CD4-positive, alpha-beta T cell (primary cell): ENCODE data around the gene SLC4A1. TPM values are rescaled to one million over a fixed set of nuclear protein-coding genes. Genes with fewer than 3 reads are reported as not detected.

Source experiments
- ATAC-seq: fragments of 200-7000 bp; cut with Tn5 transposase; one replicate; pipeline ENCODE4 v1.10.0; 2022; ENCODE audit warnings: mild to moderate bottlenecking; ENCODE audit not compliant: poor library complexity
- CTCF ChIA-PET: fragments of 350-600 bp; sonication (Branson Sonifier 250); formaldehyde crosslinking; loops from one replicate; lab custom pipeline; 2021; ENCODE audit warnings: antibody characterized with exemption, inconsistent platforms; lab: Charles Lee
- POLR2A ChIA-PET: fragments of 350-600 bp; sonication (Branson Sonifier 250); formaldehyde crosslinking; loops from one replicate; lab custom pipeline; 2021; ENCODE audit warnings: antibody characterized with exemption, inconsistent platforms; lab: Charles Lee
- DNase-seq, 14 experiments: peaks; one replicate each; pipeline ENCODE4 v3.0.0-alpha.2; 2013 to 2020; ENCODE audit warnings: mixed read lengths in 2 of 14
- H3K27ac ChIP-seq, 2 donors: one replicate each; pipeline versions ENCODE4 v1.5.1 to v1.7.0; 2013; ENCODE audit warnings: low read length in 2 of 2, low read depth in 1 of 2, mild to moderate bottlenecking in 1 of 2
- H3K27me3 ChIP-seq, 2 experiments: 1 replicate in 1 of 2; 2 replicates in 1 of 2; pipeline versions ENCODE4 v1.6.1 to v1.7.0; 2013; ENCODE audit warnings: low read length in 2 of 2, control low read depth in 1 of 2, mild to moderate bottlenecking in 1 of 2, moderate library complexity in 1 of 2; ENCODE audit not compliant: insufficient read depth in 2 of 2, control insufficient read depth in 1 of 2
- H3K36me3 ChIP-seq: one replicate; pipeline ENCODE4 v1.6.1; 2013; ENCODE audit warnings: low read length, control low read depth; ENCODE audit not compliant: insufficient read depth
- H3K4me1 ChIP-seq: one replicate; pipeline ENCODE4 v1.6.1; 2013; ENCODE audit warnings: low read length, control low read depth; ENCODE audit not compliant: insufficient read depth
- H3K4me3 ChIP-seq: one replicate; pipeline ENCODE4 v1.5.1; 2013; ENCODE audit warnings: mild to moderate bottlenecking, low read length, moderate library complexity
- H3K9me3 ChIP-seq, 2 experiments: 1 replicate in 1 of 2; 2 replicates in 1 of 2; pipeline versions ENCODE4 v1.6.1 to v1.7.0; 2013; ENCODE audit warnings: low read length in 2 of 2, mild to moderate bottlenecking in 2 of 2, control low read depth in 1 of 2, moderate library complexity in 1 of 2; ENCODE audit not compliant: control insufficient read depth in 1 of 2, insufficient read depth in 1 of 2
- H3K27ac Mint-ChIP-seq: one replicate; pipeline ENCODE4 v1.8.0; 2020; ENCODE audit warnings: mixed read lengths
- H3K27me3 Mint-ChIP-seq: one replicate; pipeline ENCODE4 v1.8.0; 2021; ENCODE audit warnings: mixed read lengths
- H3K36me3 Mint-ChIP-seq: one replicate; pipeline ENCODE4 v1.8.0; 2021; ENCODE audit warnings: low read depth, mixed read lengths
- H3K4me1 Mint-ChIP-seq: one replicate; pipeline ENCODE4 v1.8.0; 2021; ENCODE audit warnings: low read depth, mixed read lengths
- H3K4me3 Mint-ChIP-seq: one replicate; pipeline ENCODE4 v1.8.0; 2020; ENCODE audit warnings: mild to moderate bottlenecking, mixed read lengths
- H3K9me3 Mint-ChIP-seq: one replicate; pipeline ENCODE4 v1.8.0; 2020; ENCODE audit warnings: mixed read lengths
- intact Hi-C, 2 experiments: fragments of 100-400 bp; cut with DNase I in 1 of 2; cut with micrococcal nuclease in 1 of 2; formaldehyde crosslinking; loops; one replicate each; pipeline versions ENCODE4 v1.15.1 to v1.9.0; 2023 to 2025; cut with DNase I, micrococcal nuclease
- microRNA-seq: library from miRNA; unstranded; fragments of <30 nt; microRNA quantifications from one replicate; pipeline ENCODE4 v1.2.0, GENCODE V29; 2021; ENCODE audit warnings: borderline microRNAs expressed, borderline replicate concordance
- total RNA-seq, 174 experiments: library from RNA in 2 of 174; stranded (reverse) in 2 of 174; gene quantifications; one replicate each; pipeline ENCODE4 v1.2.3 and lab custom pipeline; 2021 to 2026
- TF ChIP-seq, protein P1 (sequence below): fragments of 200-600 bp; IDR thresholded peaks from one replicate; pipeline ENCODE4 v1.8.0; 2022; ENCODE audit warnings: antibody characterized with exemption, mild to moderate bottlenecking

The SLC4A1 gene
- total RNA-seq, 2 experiments from 2014 or later, result not detected

DNA sequence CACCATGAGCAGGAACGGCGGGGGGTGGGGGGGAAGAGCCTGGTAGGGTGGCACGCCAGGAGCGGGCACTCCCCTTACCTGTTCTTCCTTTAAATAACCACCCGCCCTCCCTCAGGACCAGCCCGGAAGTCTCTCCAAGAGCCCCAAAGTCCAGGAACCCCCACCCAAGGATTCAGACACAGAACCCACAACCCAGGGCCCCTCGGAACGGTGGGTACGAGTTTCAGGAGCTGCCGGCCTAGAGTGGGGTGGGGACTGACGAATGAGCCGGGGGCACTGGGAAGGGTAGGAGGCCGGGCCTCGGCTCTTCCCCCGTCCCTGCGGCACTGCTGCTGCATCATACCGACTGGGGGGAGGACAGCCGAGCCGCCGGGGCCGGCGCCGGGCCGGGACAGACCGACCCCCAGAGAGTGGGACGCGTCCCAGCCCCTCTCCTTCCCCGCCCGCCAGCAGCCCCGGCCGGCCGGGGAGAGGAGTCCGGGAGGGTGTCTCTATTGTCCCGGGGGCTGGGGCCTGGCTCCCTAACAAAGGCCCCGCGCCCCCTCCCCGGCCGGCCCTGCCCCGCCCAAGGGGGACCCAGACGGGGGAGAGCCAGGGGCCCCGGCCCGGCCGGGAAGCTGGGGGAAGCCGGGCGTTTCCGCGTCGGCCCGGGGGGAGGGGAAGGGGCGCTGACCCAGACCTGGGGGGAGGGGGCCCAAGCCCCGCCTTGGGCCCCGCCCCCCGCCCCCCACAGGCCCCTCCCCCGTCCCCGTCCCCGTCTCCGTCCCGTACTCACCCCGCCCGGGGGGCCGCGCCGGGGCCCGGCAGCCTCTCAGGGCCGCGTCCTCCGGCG, 69.0 kb downstream of the SLC4A1 start:
- CTCF ChIA-PET, result interaction anchor here (0.9 to 4.0 kb wide), 4 partner anchors 10 to 22 kb away, joined by 3 to 20 read pairs (median 4); no protein-coding TSS in a partner anchor
- DNase-seq, result peak in 13 of 14 experiments; percentile 21 to 82 (median 53)
- POLR2A ChIA-PET, result interaction anchor here (0.6 to 8.5 kb wide), 10 partner anchors 10 to 950 kb away, joined by 3 to 181 read pairs (median 8); partner anchors contain the start of genes GPATCH8, HDAC5, HEXIM1 and SLC25A39
- intact Hi-C loops, result loop anchor here (1.0 to 2.0 kb wide), 3 partner anchors 11 to 20 kb away; partner anchors contain the start of genes TMUB2 (in 1 of the 2) and UBTF (in 1 of the 2)
- Mint-ChIP-seq H3K27me3 (no peaks in the 10 kb centered on the region), H3K4me3 (peak overlapping the region; percentile 90), H3K27ac (peak overlapping the region; percentile 93), H3K9me3 (no peaks in the 10 kb centered on the region), H3K36me3 (peaks cover 56% of the 10 kb centered on the region), H3K4me1 (peaks cover 43% of the 10 kb centered on the region)
- peaks cover 38% of the 10 kb centered on the region for H3K4me1 ChIP-seq
- peaks cover 33% of the 10 kb centered on the region for H3K36me3 ChIP-seq
- H3K9me3 ChIP-seq, result no peaks in the 10 kb centered on the region
- peak overlapping the region; percentile 94 for H3K4me3 ChIP-seq
- H3K27me3 ChIP-seq, result no peaks in the 10 kb centered on the region
- peak; percentile 14 for ATAC-seq
- TF ChIP-seq, protein P1, sequence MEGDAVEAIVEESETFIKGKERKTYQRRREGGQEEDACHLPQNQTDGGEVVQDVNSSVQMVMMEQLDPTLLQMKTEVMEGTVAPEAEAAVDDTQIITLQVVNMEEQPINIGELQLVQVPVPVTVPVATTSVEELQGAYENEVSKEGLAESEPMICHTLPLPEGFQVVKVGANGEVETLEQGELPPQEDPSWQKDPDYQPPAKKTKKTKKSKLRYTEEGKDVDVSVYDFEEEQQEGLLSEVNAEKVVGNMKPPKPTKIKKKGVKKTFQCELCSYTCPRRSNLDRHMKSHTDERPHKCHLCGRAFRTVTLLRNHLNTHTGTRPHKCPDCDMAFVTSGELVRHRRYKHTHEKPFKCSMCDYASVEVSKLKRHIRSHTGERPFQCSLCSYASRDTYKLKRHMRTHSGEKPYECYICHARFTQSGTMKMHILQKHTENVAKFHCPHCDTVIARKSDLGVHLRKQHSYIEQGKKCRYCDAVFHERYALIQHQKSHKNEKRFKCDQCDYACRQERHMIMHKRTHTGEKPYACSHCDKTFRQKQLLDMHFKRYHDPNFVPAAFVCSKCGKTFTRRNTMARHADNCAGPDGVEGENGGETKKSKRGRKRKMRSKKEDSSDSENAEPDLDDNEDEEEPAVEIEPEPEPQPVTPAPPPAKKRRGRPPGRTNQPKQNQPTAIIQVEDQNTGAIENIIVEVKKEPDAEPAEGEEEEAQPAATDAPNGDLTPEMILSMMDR, result no peak
- H3K27ac ChIP-seq, result peak overlapping the region; percentile 83 to 87

Small RNA genes lying within 50 kb of the gene (microRNA-seq; reads per million reads assigned to microRNA genes)
- 0.81 reads per million for gene MIR6782

Other genes starting within 250 kb of the SLC4A1 start
- 10 to 100 TPM; 34.6 to 36.1 TPM for gene LSM12, start 201.5 kb downstream of the SLC4A1 start, total RNA-seq
- gene G6PC3, start 197.4 kb downstream of the SLC4A1 start, total RNA-seq, result 1 to 10 TPM; 5.6 to 5.8 TPM
- gene HDAC5, start 144.5 kb downstream of the SLC4A1 start, total RNA-seq, result 10 to 100 TPM; 92.0 to 92.5 TPM
- 1 to 10 TPM; 1.6 TPM for gene HROB, start 126.2 kb downstream of the SLC4A1 start, total RNA-seq
- under 1 TPM in 1 of 2 experiments, not detected in 1; 0.11 TPM for gene ASB16, start 97.4 kb downstream of the SLC4A1 start, total RNA-seq
- gene TMUB2, start 81.2 kb downstream of the SLC4A1 start, total RNA-seq, result 10 to 100 TPM; 33.3 to 34.8 TPM
- gene ATXN7L3, start 68.3 kb downstream of the SLC4A1 start, total RNA-seq, result 10 to 100 TPM; 85.2 to 99.2 TPM
- 100 to 1,000 TPM; 148 to 158 TPM for gene UBTF, start 48.5 kb downstream of the SLC4A1 start, total RNA-seq
- gene RUNDC3A, start 40.5 kb upstream of the SLC4A1 start, total RNA-seq, result not detected
- 10 to 100 TPM; 55.5 to 65.5 TPM for gene SLC25A39, start 56.7 kb upstream of the SLC4A1 start, total RNA-seq
- gene GRN, start 77.2 kb upstream of the SLC4A1 start, total RNA-seq, result 10 to 100 TPM; 15.3 to 16.1 TPM
- under 1 TPM; 0.08 to 0.19 TPM for gene FAM171A2, start 95.7 kb upstream of the SLC4A1 start, total RNA-seq
- gene ITGA2B, start 121.5 kb upstream of the SLC4A1 start, total RNA-seq, result under 1 TPM; 0.85 to 0.87 TPM
- gene GPATCH8, start 235.3 kb upstream of the SLC4A1 start, total RNA-seq, result 10 to 100 TPM; 76.0 to 76.9 TPM